Naive thymus-derived CD4-positive, alpha-beta T cell (primary cell): ENCODE results near the gene DNAJC16. TPM values are rescaled to one million over a fixed set of nuclear protein-coding genes. Genes with fewer than 3 reads are reported as not detected.
"Not testable (repeated sequence)": the region's sequence is repeated elsewhere in the genome, so short reads cannot be mapped to it uniquely, and the experiment has no call there.

Source experiments
- ATAC-seq: fragments of 150-1000 bp; cut with Tn5 transposase; 2 replicates; pipeline ENCODE4 v1.10.0; 2021; ENCODE audit warnings: mild to moderate bottlenecking, moderate library complexity
- CTCF ChIA-PET: fragments of 350-600 bp; sonication (Branson Sonifier 250); formaldehyde crosslinking; loops from one replicate; lab custom pipeline; 2021; ENCODE audit warnings: antibody characterized with exemption; lab: Charles Lee
- POLR2A ChIA-PET: fragments of 350-600 bp; sonication (Branson Sonifier 250); formaldehyde crosslinking; loops from one replicate; lab custom pipeline; 2021; ENCODE audit warnings: antibody characterized with exemption, inconsistent platforms; lab: Charles Lee
- DNase-seq, 9 donors: peaks; one replicate each; pipeline versions ENCODE4 v3.0.0 to v3.0.0-alpha.2; 2020 to 2022; ENCODE audit warnings: mixed read lengths in 1 of 9
- H3K27ac ChIP-seq: one replicate; pipeline ENCODE4 v1.7.0; 2013; ENCODE audit warnings: mild to moderate bottlenecking, low read depth, low read length, moderate library complexity
- H3K27me3 ChIP-seq, 2 donors: one replicate each; pipeline ENCODE4 v1.7.0; 2013; ENCODE audit warnings: low read length in 2 of 2, mild to moderate bottlenecking in 2 of 2, moderate library complexity in 2 of 2; ENCODE audit not compliant: control insufficient read depth in 2 of 2, insufficient read depth in 2 of 2
- H3K36me3 ChIP-seq, 3 experiments: 1 replicate in 2 of 3; 2 replicates in 1 of 3; pipeline ENCODE4 v1.7.0; 2013; ENCODE audit warnings: low read length in 3 of 3, mild to moderate bottlenecking in 3 of 3, moderate library complexity in 1 of 3; ENCODE audit not compliant: insufficient read depth in 3 of 3, control insufficient read depth in 2 of 3
- H3K4me1 ChIP-seq, 2 donors: one replicate each; pipeline ENCODE4 v1.7.0; 2013; ENCODE audit warnings: low read length in 2 of 2, mild to moderate bottlenecking in 2 of 2, moderate library complexity in 1 of 2; ENCODE audit not compliant: control insufficient read depth in 2 of 2, insufficient read depth in 2 of 2
- H3K4me3 ChIP-seq: 2 replicates; pipeline ENCODE4 v1.7.0; 2013; ENCODE audit warnings: mild to moderate bottlenecking, low read length
- H3K9me3 ChIP-seq, 3 experiments: 1 replicate in 2 of 3; 2 replicates in 1 of 3; pipeline ENCODE4 v1.7.0; 2013; ENCODE audit warnings: low read length in 3 of 3; ENCODE audit not compliant: control insufficient read depth in 2 of 3
- H3K27ac Mint-ChIP-seq, 9 donors: one replicate each; pipeline ENCODE4 v1.8.0; 2020 to 2022; ENCODE audit warnings: mixed read lengths in 9 of 9, mild to moderate bottlenecking in 8 of 9, moderate library complexity in 5 of 9, inconsistent platforms in 2 of 9
- H3K27me3 Mint-ChIP-seq, 5 donors: one replicate each; pipeline ENCODE4 v1.8.0; 2021 to 2022; ENCODE audit warnings: mixed read lengths in 5 of 5, mild to moderate bottlenecking in 1 of 5
- H3K36me3 Mint-ChIP-seq, 5 donors: one replicate each; pipeline ENCODE4 v1.8.0; 2020 to 2022; ENCODE audit warnings: mixed read lengths in 5 of 5, mild to moderate bottlenecking in 3 of 5, inconsistent platforms in 1 of 5
- H3K4me1 Mint-ChIP-seq, 7 donors: one replicate each; pipeline ENCODE4 v1.8.0; 2020 to 2022; ENCODE audit warnings: mixed read lengths in 7 of 7, mild to moderate bottlenecking in 3 of 7, inconsistent platforms in 1 of 7
- H3K4me3 Mint-ChIP-seq, 10 donors: one replicate each; pipeline ENCODE4 v1.8.0; 2020 to 2022; ENCODE audit warnings: mild to moderate bottlenecking in 10 of 10, mixed read lengths in 10 of 10, moderate library complexity in 6 of 10, inconsistent platforms in 2 of 10
- H3K9me3 Mint-ChIP-seq, 11 donors: one replicate each; pipeline ENCODE4 v1.8.0; 2020 to 2022; ENCODE audit warnings: mixed read lengths in 11 of 11, mild to moderate bottlenecking in 4 of 11, inconsistent platforms in 1 of 11, moderate library complexity in 1 of 11
- intact Hi-C, 2 donors: fragments of 100-400 bp; cut with micrococcal nuclease; formaldehyde crosslinking; loops; one replicate each; pipeline ENCODE4 v1.15.1; 2023
- polyA plus RNA-seq, 2 donors: library from polyadenylated mRNA; unstranded; fragments of 300-500 nt; fragmentation: Illumina TruSeq; gene quantifications; one replicate each; pipeline ENCODE4 v1.2.3, GENCODE V29; 2021
- total RNA-seq, 6 experiments: library from RNA in 5 of 6; stranded (reverse) in 5 of 6; gene quantifications; 1 replicate in 5 of 6; 2 replicates in 1 of 6; pipeline ENCODE4 v1.2.3 and lab custom pipeline; 2021 to 2026

DNAJC16 gene
- total RNA-seq (10 to 100 TPM; 17.8 to 29.4 (median 25.0) TPM), polyA plus RNA-seq (10 to 100 TPM in 1 of 2 donors, 1 to 10 TPM in 1; 9.6 to 10.0 TPM), total RNA-seq (lab: John Stamatoyannopoulos, UW) (42.8 reads per million, percentile 68 among the genes with 10 or more reads in this experiment)

- H3K9me3 Mint-ChIP-seq, result peaks cover 0 to 4% (median 0%) of the 10 kb centered on the region in 11 donors
- peaks cover 33 to 71% (median 60%) of the 10 kb centered on the region in 7 donors for H3K4me1 Mint-ChIP-seq
- H3K36me3 Mint-ChIP-seq, result peaks cover 0 to 14% (median 2%) of the 10 kb centered on the region in 5 donors
- ChIA-PET POLR2A (interaction anchor here (0.6 to 3.0 kb wide), 7 partner anchors 41 to 307 kb away, joined by 3 to 13 read pairs (median 3); no protein-coding TSS in a partner anchor), CTCF (interaction anchor here (0.7 kb wide), 1 partner anchor 69 kb away, joined by 3 read pairs; no protein-coding TSS in a partner anchor)
- no peaks in the 10 kb centered on the region for H3K27me3 ChIP-seq
- peaks cover 21 to 28% of the 10 kb centered on the region in 2 donors for H3K4me1 ChIP-seq
- H3K27ac Mint-ChIP-seq, result peak within 1 kb of the TSS; percentile 90 to 100 (median 100)
- peak; percentile 75 to 98 (median 96) for DNase-seq
- H3K9me3 ChIP-seq, result no peaks in the 10 kb centered on the region
- H3K4me3 ChIP-seq, result peak within 1 kb of the TSS; percentile 78
- peak within 1 kb of the TSS; percentile 82 to 100 (median 91) for H3K4me3 Mint-ChIP-seq
- peak within 1 kb of the TSS; percentile 100 for H3K27ac ChIP-seq
- intact Hi-C loops, result loop anchor here (1.0 to 10.0 kb wide), 18 partner anchors 53 to 1911 kb away; partner anchors contain the start of genes NECAP2 (in 2 of the 2), RCC2 (in 2 of the 2), AGMAT (in 1 of the 2) and ATP13A2 (in 1 of the 2)
- H3K27me3 Mint-ChIP-seq, result no peaks in the 10 kb centered on the region
- H3K36me3 ChIP-seq, result peaks cover 0 to 6% (median 0%) of the 10 kb centered on the region in 3 experiments
- ATAC-seq, result peak; percentile 50
Measured at GRCh38 chr1:15526490-15527339, at the start of gene DNAJC16. TSS of gene DNAJC16 (plus strand) at chr1:15526848. CDS start at chr1:15529106, 2,258 bp downstream.

DNA sequence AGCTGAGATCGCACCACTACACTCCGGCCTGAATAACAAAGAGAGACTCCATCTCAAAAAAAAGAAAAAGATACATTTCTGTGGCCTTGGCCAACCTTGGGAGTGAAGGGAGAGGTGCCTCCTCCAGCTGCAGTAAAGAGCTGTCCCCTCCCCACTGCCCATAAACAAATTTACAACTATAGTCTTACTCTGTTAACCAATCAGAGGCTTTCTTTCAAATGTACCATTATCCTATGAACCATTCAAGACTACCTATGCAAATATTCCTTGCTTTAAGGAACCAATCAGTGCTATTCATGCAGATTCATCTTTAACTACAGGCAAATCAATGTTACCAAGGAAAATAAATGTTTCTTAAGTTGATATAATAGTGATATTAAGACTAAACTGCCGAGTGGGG is 49.7 kb upstream of the DNAJC16 start:
- ChIA-PET CTCF (no interaction called here), POLR2A (no interaction called here)
- intact Hi-C loops, result no loop called here

DNA sequence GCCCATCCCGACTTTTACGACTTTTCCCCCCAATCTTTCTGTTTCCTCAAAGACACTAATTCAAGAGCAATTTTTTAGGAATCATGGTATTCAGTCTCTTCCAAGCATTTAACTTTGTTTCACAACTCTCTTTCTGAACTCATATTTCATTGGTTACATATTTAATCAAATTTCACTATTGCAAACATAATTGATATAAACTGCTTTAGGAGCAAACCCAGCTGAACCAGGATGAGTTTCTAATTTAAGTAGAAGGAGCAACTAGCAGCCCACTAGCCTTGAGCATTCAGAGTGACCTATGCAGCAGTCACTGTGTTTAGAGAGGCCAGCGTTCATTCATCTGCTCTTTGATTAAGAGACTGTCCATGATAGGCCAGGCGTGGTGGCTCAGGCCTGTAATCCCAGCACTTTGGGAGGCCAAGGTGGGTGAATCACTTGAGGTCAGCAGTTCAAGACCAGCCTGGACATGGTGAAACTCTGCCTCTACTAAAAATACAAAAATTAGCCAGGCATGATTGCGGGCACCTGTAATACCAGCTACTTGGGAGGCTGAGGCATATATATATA is 48.9 kb upstream of the DNAJC16 start:
- Mint-ChIP-seq H3K9me3 (no peaks in the 10 kb centered on the region), H3K36me3 (no peaks in the 10 kb centered on the region), H3K27ac (no peak overlapping the region), H3K4me3 (no peak overlapping the region), H3K27me3 (no peaks in the 10 kb centered on the region), H3K4me1 (peaks cover 0 to 1% (median 0%) of the 10 kb centered on the region in 7 donors)
- no peaks in the 10 kb centered on the region for H3K27me3 ChIP-seq
- CTCF ChIA-PET, result no interaction called here
- H3K27ac ChIP-seq, result no peak overlapping the region
- DNase-seq (no peak), ATAC-seq (no peak)
- H3K9me3 ChIP-seq, result no peaks in the 10 kb centered on the region
- H3K4me1 ChIP-seq, result no peaks in the 10 kb centered on the region
- H3K4me3 ChIP-seq, result no peak overlapping the region
- H3K36me3 ChIP-seq, result no peaks in the 10 kb centered on the region
- POLR2A ChIA-PET, result no interaction called here
- intact Hi-C loops, result no loop called here

More for the DNA sequence above, 49.7 kb upstream of the DNAJC16 start:
- no peak overlapping the region for H3K4me3 Mint-ChIP-seq
- H3K27ac ChIP-seq, result no peak overlapping the region
- ATAC-seq (no peak), DNase-seq (no peak)
- no peaks in the 10 kb centered on the region for H3K27me3 ChIP-seq
- peaks cover 0 to 1% (median 0%) of the 10 kb centered on the region in 7 donors for H3K4me1 Mint-ChIP-seq
- H3K36me3 ChIP-seq, result no peaks in the 10 kb centered on the region
- H3K9me3 Mint-ChIP-seq, result no peaks in the 10 kb centered on the region
- no peaks in the 10 kb centered on the region for H3K9me3 ChIP-seq
- H3K36me3 Mint-ChIP-seq, result no peaks in the 10 kb centered on the region
- no peak overlapping the region for H3K27ac Mint-ChIP-seq
- H3K4me1 ChIP-seq, result no peaks in the 10 kb centered on the region
- H3K4me3 ChIP-seq, result no peak overlapping the region
- no peaks in the 10 kb centered on the region for H3K27me3 Mint-ChIP-seq

GRCh38 chr1:15479654-15480347 is 46.8 kb upstream of the DNAJC16 start:
- Mint-ChIP-seq H3K36me3 (peaks cover 0 to 4% (median 0%) of the 10 kb centered on the region in 5 donors), H3K4me3 (no peak overlapping the region), H3K4me1 (peaks cover 0 to under 1% (median 0%) of the 10 kb centered on the region in 7 donors), H3K9me3 (no peaks in the 10 kb centered on the region), H3K27me3 (no peaks in the 10 kb centered on the region), H3K27ac (no peak overlapping the region)
- Histone ChIP-seq H3K36me3 (no peaks in the 10 kb centered on the region), H3K27me3 (no peaks in the 10 kb centered on the region), H3K27ac (no peak overlapping the region), H3K4me3 (no peak overlapping the region), H3K9me3 (no peaks in the 10 kb centered on the region), H3K4me1 (no peaks in the 10 kb centered on the region)
- CTCF ChIA-PET, result no interaction called here
- POLR2A ChIA-PET, result no interaction called here
- intact Hi-C loops, result no loop called here
- no peak for DNase-seq
- no peak for ATAC-seq

DNA sequence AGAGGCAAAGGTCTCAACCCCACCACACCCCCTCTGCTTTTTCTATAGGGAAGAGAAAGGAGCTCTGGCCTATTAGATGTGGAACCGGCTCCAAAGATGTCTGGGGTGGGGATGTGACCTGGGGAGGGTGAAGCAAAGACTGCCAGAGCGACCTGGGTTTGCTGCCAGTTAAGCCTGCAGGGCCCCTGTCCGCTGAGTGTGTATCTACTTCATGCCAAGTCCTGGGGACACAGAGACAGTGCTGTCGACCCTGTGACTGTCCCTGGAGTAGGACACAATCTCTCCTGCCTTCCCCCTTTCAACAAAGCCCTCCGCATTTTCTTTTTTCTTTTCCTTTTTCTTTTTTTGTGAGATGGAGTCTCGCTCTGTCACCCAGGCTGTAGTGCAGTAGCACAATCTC is 44.2 kb upstream of the DNAJC16 start:
- DNase-seq, H3K4me1 Mint-ChIP-seq, CTCF ChIA-PET, H3K27me3 Mint-ChIP-seq, H3K4me3 ChIP-seq, ATAC-seq, H3K27ac ChIP-seq, H3K36me3 ChIP-seq, H3K27ac Mint-ChIP-seq, H3K9me3 ChIP-seq, H3K27me3 ChIP-seq, H3K4me3 Mint-ChIP-seq, POLR2A ChIA-PET, H3K4me1 ChIP-seq, intact Hi-C loops, H3K9me3 Mint-ChIP-seq: not testable (repeated sequence)
- peaks cover 0 to 25% (median 14%) of the 10 kb centered on the region in 5 donors for H3K36me3 Mint-ChIP-seq

DNA sequence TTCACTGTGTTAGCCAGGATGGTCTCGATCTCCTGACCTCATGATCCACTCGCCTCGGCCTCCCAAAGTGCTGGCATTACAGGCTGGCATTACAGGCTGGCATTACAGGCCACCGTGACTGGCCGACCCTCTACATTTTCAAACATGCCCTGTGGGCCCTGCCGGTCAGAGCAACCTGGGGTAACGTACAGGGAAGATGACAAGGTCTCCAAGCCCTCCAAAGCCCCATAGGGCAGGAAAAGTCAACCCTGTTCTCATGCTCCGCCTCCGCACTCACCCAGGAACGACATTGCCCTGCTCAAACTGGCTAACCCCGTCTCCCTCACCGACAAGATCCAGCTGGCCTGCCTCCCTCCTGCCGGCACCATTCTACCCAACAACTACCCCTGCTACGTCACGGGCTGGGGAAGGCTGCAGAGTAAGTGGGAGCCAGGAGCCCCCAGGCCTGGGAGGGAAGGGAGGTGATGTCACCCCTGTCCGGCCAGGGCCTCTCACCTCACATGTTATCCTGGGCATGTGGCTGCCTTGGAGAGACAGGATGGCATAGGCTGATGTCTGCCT is 43.6 kb upstream of the DNAJC16 start:
- H3K4me3 Mint-ChIP-seq, H3K27ac ChIP-seq, DNase-seq, H3K27ac Mint-ChIP-seq, H3K4me1 Mint-ChIP-seq, intact Hi-C loops, H3K9me3 ChIP-seq, H3K9me3 Mint-ChIP-seq, H3K27me3 Mint-ChIP-seq, POLR2A ChIA-PET, H3K36me3 ChIP-seq, H3K4me1 ChIP-seq, H3K4me3 ChIP-seq, CTCF ChIA-PET, H3K27me3 ChIP-seq, ATAC-seq: not testable (repeated sequence)
- H3K36me3 Mint-ChIP-seq, result peaks cover 0 to 25% (median 14%) of the 10 kb centered on the region in 5 donors
